ENCODE measurements around the gene CCNH. TPM values are rescaled to one million over a fixed set of nuclear protein-coding genes. Genes with fewer than 3 reads are reported as not detected.

CCNH gene
- total RNA-seq, 1 experiment from 2014 or later, result 38.3 TPM

- Histone ChIP-seq H3K9ac (ENCODE audit: extremely low read depth, insufficient read length, low read length) (no peak overlapping the region), H3K79me1 (ENCODE audit: insufficient read depth, low read depth, low read length, poor library complexity, severe bottlenecking) (no peaks in the 10 kb centered on the region), H3K9me3 (ENCODE audit: control insufficient read depth, low read depth, low read length) (no peaks in the 10 kb centered on the region), H3K4ac (ENCODE audit: low read depth, low read length) (no peak overlapping the region), H3K14ac (ENCODE audit: insufficient read depth, low read length) (no peak overlapping the region), H3K4me2 (ENCODE audit: insufficient read depth, insufficient read length, low read length) (no peak overlapping the region), H2BK120ac (ENCODE audit: low read depth, low read length, poor library complexity, severe bottlenecking) (no peak overlapping the region), H3K18ac (ENCODE audit: insufficient read length, low read depth, low read length) (no peak overlapping the region), H2AK5ac (ENCODE audit: insufficient read length, low read length) (no peak overlapping the region), H2AFZ (ENCODE audit: low read length) (no peak overlapping the region), H3K4me1 (ENCODE audit: insufficient read depth, low read length) (no peaks in the 10 kb centered on the region), H3K79me2 (ENCODE audit: insufficient read depth, low read length) (no peaks in the 10 kb centered on the region), H3K23me2 (ENCODE audit: insufficient read length, low read depth, low read length, poor library complexity, severe bottlenecking) (no peaks in the 10 kb centered on the region), H2BK12ac (ENCODE audit: insufficient read length, low read depth, low read length) (no peak overlapping the region), H3K23ac (ENCODE audit: insufficient read length, low read depth, low read length) (no peak overlapping the region), H3K56ac (ENCODE audit: insufficient read length, low read depth, low read length) (no peak overlapping the region), H2BK5ac (ENCODE audit: insufficient read length, low read length) (no peak overlapping the region), H2BK15ac (ENCODE audit: low read depth, low read length) (no peak overlapping the region), H3K27me3 (ENCODE audit: insufficient read depth, low read length) (no peaks in the 10 kb centered on the region), H4K8ac (replicated peaks; ENCODE audit: insufficient read length, low read depth, low read length) (no peak overlapping the region), H4K20me1 (ENCODE audit: control insufficient read depth, insufficient read depth, insufficient read length) (no peaks in the 10 kb centered on the region), H3T11ph (ENCODE audit: low read length) (no peak overlapping the region), H3K27ac (ENCODE audit: insufficient read length, low read depth, low read length) (no peak overlapping the region), H4K91ac (ENCODE audit: insufficient read length, low read depth, low read length) (no peak overlapping the region), H4K5ac (ENCODE audit: insufficient read length, low read depth, low read length) (no peak overlapping the region), H2BK20ac (ENCODE audit: low read depth, low read length, poor library complexity, severe bottlenecking) (no peak overlapping the region)
- TF ChIP-seq CTCF (conservative IDR thresholded peaks at IDR 0.05), result no peak
- Mint-ChIP-seq H3K27ac (no peak overlapping the region), H3K9me3 (no peaks in the 10 kb centered on the region), H3K27me3 (ENCODE audit: low read depth) (no peaks in the 10 kb centered on the region), H3K4me1 (no peaks in the 10 kb centered on the region), H3K4me3 (no peak overlapping the region), H3K36me3 (ENCODE audit: insufficient read depth in 1 of 3, low read depth in 3 of 3) (no peaks in the 10 kb centered on the region)
- DNase-seq, result no peak
Measured at GRCh38 chr5:87418506-87418905, 5.8 kb upstream of the CCNH start.

Measured in H9 (cell line).